AG09309 (cell line): ENCODE data around the gene FUT4.

ENCODE experiments used
- DNase-seq: peaks from one replicate; pipeline ENCODE4 v3.0.0-alpha.2; 2010; ENCODE audit warnings: low read depth
- H3K4me3 ChIP-seq: 2 replicates; pipeline ENCODE4 v1.5.1; 2011; ENCODE audit warnings: mild to moderate bottlenecking, low read depth, low read length, moderate library complexity; ENCODE audit not compliant: control insufficient read depth
- TF ChIP-seq, protein P1 (sequence below): IDR thresholded peaks from 2 replicates; pipeline ENCODE4 v1.5.1; 2011; ENCODE audit warnings: mild to moderate bottlenecking, low read depth, low read length, inconsistent platforms; ENCODE audit not compliant: insufficient read depth, control insufficient read depth; ENCODE audit errors: missing control alignments

Gene FUT4

DNA sequence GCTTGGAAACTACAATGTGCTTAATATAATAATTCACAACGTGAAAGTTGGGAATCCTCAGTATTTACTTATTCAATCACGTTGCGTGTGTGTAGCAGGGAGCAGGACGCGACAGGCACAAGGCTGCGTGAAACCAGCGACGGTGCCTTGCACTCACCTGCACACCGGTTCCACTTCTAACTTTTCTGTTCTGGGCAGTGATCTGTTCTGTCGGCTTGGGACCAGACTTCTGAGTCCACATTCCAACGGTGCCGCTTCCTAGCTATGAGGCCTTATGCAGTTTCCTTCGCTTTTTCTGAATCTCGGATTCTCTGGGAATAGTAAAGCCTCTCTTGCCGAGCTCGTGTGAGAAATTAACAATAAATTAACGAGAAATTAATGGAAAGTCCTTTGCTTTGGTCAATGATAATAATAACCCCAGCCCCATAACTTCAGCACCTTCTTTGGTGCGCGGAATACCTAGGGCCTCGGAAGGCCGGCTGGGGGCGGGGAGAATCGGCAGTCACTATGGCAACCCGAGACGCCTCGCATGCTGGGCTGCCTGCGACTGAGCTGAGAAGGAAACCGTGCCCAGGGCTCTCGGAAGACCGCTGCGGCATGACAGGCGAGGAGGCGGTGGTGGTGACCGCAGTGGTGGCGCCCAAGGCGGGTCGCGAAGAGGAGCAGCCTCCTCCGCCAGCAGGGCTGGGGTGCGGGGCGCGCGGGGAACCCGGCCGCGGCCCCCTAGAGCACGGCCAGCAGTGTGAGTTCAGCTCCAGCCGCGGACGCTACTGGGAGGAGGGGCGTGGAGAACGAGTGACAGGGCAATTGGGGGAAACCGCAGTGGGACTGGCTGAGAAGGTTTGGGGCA is 31.6 kb upstream of the FUT4 start, which contains the start of gene C11orf97:
TSS of gene C11orf97 (plus strand) at position 530 of the 850 bp plus-strand sequence. CDS start at position 598, 68 bp downstream.
- TF ChIP-seq, protein P1, sequence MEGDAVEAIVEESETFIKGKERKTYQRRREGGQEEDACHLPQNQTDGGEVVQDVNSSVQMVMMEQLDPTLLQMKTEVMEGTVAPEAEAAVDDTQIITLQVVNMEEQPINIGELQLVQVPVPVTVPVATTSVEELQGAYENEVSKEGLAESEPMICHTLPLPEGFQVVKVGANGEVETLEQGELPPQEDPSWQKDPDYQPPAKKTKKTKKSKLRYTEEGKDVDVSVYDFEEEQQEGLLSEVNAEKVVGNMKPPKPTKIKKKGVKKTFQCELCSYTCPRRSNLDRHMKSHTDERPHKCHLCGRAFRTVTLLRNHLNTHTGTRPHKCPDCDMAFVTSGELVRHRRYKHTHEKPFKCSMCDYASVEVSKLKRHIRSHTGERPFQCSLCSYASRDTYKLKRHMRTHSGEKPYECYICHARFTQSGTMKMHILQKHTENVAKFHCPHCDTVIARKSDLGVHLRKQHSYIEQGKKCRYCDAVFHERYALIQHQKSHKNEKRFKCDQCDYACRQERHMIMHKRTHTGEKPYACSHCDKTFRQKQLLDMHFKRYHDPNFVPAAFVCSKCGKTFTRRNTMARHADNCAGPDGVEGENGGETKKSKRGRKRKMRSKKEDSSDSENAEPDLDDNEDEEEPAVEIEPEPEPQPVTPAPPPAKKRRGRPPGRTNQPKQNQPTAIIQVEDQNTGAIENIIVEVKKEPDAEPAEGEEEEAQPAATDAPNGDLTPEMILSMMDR = no peak
- H3K4me3 ChIP-seq = peak within 1 kb of the TSS; percentile 54
- no peak for DNase-seq

DNA sequence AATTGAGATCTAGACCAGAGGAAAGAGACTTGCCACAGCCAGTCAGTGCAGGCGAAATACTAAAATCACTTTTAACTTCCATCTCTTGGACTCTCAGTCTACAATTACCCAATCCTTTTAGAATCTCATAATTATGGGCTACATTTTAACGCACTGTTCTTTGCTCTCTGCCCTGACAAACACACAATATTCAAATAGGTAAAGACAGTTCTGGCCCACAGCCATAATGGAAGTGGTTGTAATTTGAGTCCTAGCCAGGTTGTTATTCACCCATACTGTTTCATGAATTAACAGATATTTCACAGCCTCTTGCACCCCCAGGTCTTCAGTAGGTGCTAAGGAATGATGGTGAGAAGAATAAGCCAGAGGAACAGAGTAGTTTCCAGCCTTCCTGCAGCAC is 30.6 kb upstream of the FUT4 start:
- TF ChIP-seq, protein P1 = no peak
- no peak for DNase-seq
- H3K4me3 ChIP-seq = no peak overlapping the region

DNA sequence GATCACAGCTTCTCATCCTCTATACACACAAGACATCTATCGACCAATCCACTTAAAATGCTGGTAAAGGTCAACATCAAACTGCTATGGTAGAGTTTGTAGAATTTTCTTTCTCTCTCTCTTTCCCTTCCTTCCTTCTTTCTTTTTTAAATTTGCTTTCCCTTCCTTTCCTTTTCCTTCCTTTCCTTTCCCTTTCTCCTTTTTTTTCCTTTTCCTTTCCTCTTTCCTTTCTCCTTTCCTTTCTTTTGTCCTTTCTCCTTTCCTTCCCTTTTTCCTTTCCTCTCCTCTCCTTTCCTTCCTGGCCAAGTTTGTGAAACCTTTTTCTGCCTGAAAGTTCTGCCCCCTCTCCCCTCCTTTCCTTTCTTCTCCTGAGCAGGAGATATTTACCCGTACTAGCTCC is 28.3 kb upstream of the FUT4 start:
- H3K4me3 ChIP-seq = no peak overlapping the region
- TF ChIP-seq, protein P1 = no peak
- no peak for DNase-seq

DNA sequence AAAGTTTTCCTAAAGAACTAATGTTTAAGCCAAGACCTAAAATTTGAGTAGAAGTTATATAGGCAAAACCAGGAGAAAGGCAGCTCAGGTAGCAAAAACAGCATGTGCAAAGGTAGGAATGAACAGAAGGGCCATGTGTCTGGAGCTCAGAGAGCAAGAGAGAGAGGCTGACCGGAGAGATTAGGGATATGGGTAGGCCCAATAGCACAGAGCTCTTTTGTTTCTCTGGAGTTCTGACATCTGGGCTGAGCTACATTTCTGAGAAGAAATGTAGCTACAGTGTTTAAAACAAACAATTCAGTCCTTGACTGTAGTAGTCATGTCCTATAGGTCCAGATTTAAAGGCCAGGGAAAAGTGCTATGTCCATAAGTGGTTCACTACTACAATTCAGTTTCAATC is 27.0 kb upstream of the FUT4 start:
- DNase-seq = no peak
- H3K4me3 ChIP-seq = no peak overlapping the region
- TF ChIP-seq, protein P1 = no peak

DNA sequence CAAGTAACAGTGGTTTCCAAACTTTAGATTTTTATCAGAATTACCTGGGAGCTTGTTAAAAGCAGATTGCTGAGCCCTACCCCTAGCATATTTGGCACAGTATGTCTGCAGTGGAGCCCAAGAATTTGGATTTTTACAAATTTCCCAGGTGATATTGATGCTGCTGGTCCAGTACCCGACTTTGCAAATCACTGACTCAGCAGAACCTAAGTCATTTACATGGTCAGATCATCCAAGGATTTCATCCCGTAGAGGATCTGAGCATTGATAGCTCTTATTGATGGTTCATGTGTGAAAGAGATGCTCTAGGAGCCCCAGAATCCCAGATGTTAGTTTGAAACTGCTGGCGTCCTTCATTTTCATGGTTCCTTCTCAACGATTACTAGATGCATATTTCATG is 25.4 kb upstream of the FUT4 start:
- TF ChIP-seq, protein P1 = no peak
- no peak for DNase-seq
- no peak overlapping the region for H3K4me3 ChIP-seq

DNA sequence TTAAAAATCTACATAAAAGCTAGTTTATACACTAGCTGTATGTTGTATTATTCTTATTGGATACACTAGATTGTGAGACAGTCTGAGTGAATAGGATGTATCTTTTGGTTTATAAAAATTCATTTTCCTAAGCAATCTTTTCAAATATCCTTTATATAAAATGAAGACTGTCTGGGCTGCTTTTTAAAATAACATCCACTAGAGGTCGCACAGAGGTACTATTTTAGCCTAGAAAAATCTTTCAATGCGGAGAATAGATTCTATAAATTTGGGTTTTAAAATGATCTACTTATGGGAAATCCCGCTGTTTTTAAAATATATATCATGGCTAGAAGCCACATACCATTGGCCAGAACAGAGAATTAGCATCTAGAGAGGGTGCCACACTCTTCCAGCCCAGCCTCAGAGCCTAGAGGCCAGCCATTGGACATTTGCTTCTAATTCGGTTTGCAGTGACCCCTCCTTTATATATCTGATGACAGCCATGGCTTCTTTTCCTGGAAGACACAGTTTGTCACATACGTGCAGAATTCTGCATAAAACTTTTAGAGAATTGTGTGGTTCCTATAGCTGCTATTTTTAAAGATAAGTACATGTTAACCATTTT is 24.1 kb upstream of the FUT4 start:
- DNase-seq = no peak
- TF ChIP-seq, protein P1 = peak; percentile 49
- H3K4me3 ChIP-seq = no peak overlapping the region

DNA sequence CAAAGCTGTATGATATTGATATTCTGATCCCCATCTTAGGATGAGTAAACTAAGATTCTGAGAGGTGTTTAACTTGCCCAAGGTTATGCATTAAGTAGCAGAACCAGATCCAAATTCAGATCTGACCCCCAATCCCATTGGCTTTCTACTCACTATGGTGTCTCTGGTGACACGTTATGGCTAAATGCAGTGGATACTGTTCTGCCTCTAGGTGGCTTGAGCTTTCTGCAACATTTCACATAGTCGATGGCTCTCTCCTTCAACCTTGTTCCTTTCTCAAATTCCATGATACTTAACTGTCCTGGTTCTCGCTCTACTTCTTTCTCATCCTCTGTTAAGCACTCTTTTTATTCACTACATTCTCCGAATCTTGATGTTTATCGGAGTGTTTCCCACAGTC is 22.0 kb upstream of the FUT4 start:
- DNase-seq = no peak
- H3K4me3 ChIP-seq = no peak overlapping the region
- TF ChIP-seq, protein P1 = peak; percentile 60
